ENCODE results near the gene GALE.

GRCh38 chr1:23810818-23811540 lies 10.4 kb upstream of the GALE start:
- no peak for TF ChIP-seq POLR2A (IDR thresholded peaks at IDR 0.05)
- peak; percentile 21 to 65 (median 52) for TF ChIP-seq CTCF (IDR thresholded peaks at IDR 0.05)
